Measurements from ENCODE around the gene ROR2. TPM values are rescaled to one million over a fixed set of nuclear protein-coding genes. Genes with fewer than 3 reads are reported as not detected.
A peak's percentile ranks its signal among the peaks of the same experiment; 100 is the strongest.

The ROR2 gene
- total RNA-seq, 4 donors from 2014 or later: 4.2 to 23.2 (median 11.2) TPM

- Histone ChIP-seq H3K4me1 (peaks cover 7 to 24% (median 11%) of the 10 kb centered on the region in 4 donors), H3K9me3 (no peaks in the 10 kb centered on the region), H3K27me3 (no peaks in the 10 kb centered on the region), H3K36me3 (no peaks in the 10 kb centered on the region), H3K4me3 (no peak overlapping the region), H3K27ac (peak overlapping the region; percentile 43 to 70 (median 44))
- no peak for TF ChIP-seq EP300 (IDR thresholded peaks at IDR 0.05; ENCODE audit: low read depth)
- peak in 1 of 3 donors; percentile 13 for TF ChIP-seq POLR2AphosphoS5 (IDR thresholded peaks at IDR 0.05)
- DNase-seq: peak; percentile 42
- in situ Hi-C loops (cut with MboI; ENCODE audit: low pct_ligation_motif_present in 1 of 4, low pct_unique_long_range_greater_than_20kb in 1 of 4, low sequenced_read_pairs in 3 of 4) (no loop called here), intact Hi-C loops (cut with DNase I; ENCODE audit: low total_unique reads) (no loop called here)
- WGBS, 2 donors (ENCODE audit: low coverage in 1 of 2): 29 to 41% methylated on average over 6 to 17 of the region's 18 CpGs
Observed at GRCh38 chr9:91824601-91825305, 125.3 kb downstream of the ROR2 start.

GRCh38 chr9:91824151-91824550 is 125.9 kb downstream of the ROR2 start:
- in situ Hi-C loops (cut with MboI; ENCODE audit: low pct_ligation_motif_present in 1 of 4, low pct_unique_long_range_greater_than_20kb in 1 of 4, low sequenced_read_pairs in 3 of 4) (no loop called here), intact Hi-C loops (cut with DNase I; ENCODE audit: low total_unique reads) (no loop called here)
- Histone ChIP-seq H3K36me3 (no peaks in the 10 kb centered on the region), H3K27me3 (no peaks in the 10 kb centered on the region), H3K4me3 (no peak overlapping the region), H3K9me3 (no peaks in the 10 kb centered on the region), H3K27ac (peak overlapping the region; percentile 43 to 70 (median 44)), H3K4me1 (peaks cover 7 to 24% (median 11%) of the 10 kb centered on the region in 4 donors)
- DNase-seq: no peak
- TF ChIP-seq EP300 (IDR thresholded peaks at IDR 0.05; ENCODE audit: low read depth) (no peak), CTCF (IDR thresholded peaks at IDR 0.05) (no peak), POLR2AphosphoS5 (IDR thresholded peaks at IDR 0.05) (no peak), POLR2A (IDR thresholded peaks at IDR 0.05) (no peak)
- 86 to 88% methylated on average over 3 to 4 of the region's 4 CpGs for WGBS, 2 donors (ENCODE audit: low coverage in 1 of 2)

GRCh38 chr9:91820949-91821880 is 128.8 kb downstream of the ROR2 start:
- H3K36me3 ChIP-seq: no peaks in the 10 kb centered on the region
- intact Hi-C loops (cut with DNase I; ENCODE audit: low total_unique reads) (no loop called here), in situ Hi-C loops (cut with MboI; ENCODE audit: low pct_ligation_motif_present in 1 of 4, low pct_unique_long_range_greater_than_20kb in 1 of 4, low sequenced_read_pairs in 3 of 4) (no loop called here)
- H3K27me3 ChIP-seq: no peaks in the 10 kb centered on the region
- no peaks in the 10 kb centered on the region for H3K9me3 ChIP-seq
- no peak overlapping the region for H3K4me3 ChIP-seq
- WGBS, 2 donors (ENCODE audit: low coverage in 1 of 2): 65 to 78% methylated on average over 5 to 11 of the region's 11 CpGs
- H3K27ac ChIP-seq: peak overlapping the region in 3 of 4 donors; percentile 1 to 46 (median 40)
- H3K4me1 ChIP-seq: peaks cover 9 to 43% (median 27%) of the 10 kb centered on the region in 4 donors
- no peak for TF ChIP-seq POLR2A (IDR thresholded peaks at IDR 0.05)
- TF ChIP-seq EP300 (IDR thresholded peaks at IDR 0.05; ENCODE audit: low read depth): no peak
- TF ChIP-seq POLR2AphosphoS5 (IDR thresholded peaks at IDR 0.05): no peak
- no peak for TF ChIP-seq CTCF (IDR thresholded peaks at IDR 0.05)
- DNase-seq: no peak

- no peak overlapping the region for H3K4me3 ChIP-seq
- H3K36me3 ChIP-seq: no peaks in the 10 kb centered on the region
- peaks cover 9 to 44% (median 29%) of the 10 kb centered on the region in 4 donors for H3K4me1 ChIP-seq
- H3K27me3 ChIP-seq: no peaks in the 10 kb centered on the region
- peak overlapping the region in 2 of 4 donors; percentile 40 to 46 for H3K27ac ChIP-seq
- 87 to 92% methylated on average over 8 to 11 of the region's 11 CpGs for WGBS, 2 donors (ENCODE audit: low coverage in 1 of 2)
- no peak for DNase-seq
- intact Hi-C loops (cut with DNase I; ENCODE audit: low total_unique reads) (no loop called here), in situ Hi-C loops (cut with MboI; ENCODE audit: low pct_ligation_motif_present in 1 of 4, low pct_unique_long_range_greater_than_20kb in 1 of 4, low sequenced_read_pairs in 3 of 4) (no loop called here)
- TF ChIP-seq CTCF (IDR thresholded peaks at IDR 0.05) (no peak), POLR2A (IDR thresholded peaks at IDR 0.05) (no peak), EP300 (IDR thresholded peaks at IDR 0.05; ENCODE audit: low read depth) (no peak), POLR2AphosphoS5 (IDR thresholded peaks at IDR 0.05) (no peak)
- H3K9me3 ChIP-seq: no peaks in the 10 kb centered on the region
Observed at GRCh38 chr9:91820126-91820750, 129.8 kb downstream of the ROR2 start.
